Measurements from ENCODE around the gene GRHPR. TPM values are rescaled to one million over a fixed set of nuclear protein-coding genes. Genes with fewer than 3 reads are reported as not detected.

GRHPR gene
- total and polyA plus RNA-seq, 2 of the 4 experiments (the other 2 are of a cell fraction) = 182 to 191 TPM

DNA sequence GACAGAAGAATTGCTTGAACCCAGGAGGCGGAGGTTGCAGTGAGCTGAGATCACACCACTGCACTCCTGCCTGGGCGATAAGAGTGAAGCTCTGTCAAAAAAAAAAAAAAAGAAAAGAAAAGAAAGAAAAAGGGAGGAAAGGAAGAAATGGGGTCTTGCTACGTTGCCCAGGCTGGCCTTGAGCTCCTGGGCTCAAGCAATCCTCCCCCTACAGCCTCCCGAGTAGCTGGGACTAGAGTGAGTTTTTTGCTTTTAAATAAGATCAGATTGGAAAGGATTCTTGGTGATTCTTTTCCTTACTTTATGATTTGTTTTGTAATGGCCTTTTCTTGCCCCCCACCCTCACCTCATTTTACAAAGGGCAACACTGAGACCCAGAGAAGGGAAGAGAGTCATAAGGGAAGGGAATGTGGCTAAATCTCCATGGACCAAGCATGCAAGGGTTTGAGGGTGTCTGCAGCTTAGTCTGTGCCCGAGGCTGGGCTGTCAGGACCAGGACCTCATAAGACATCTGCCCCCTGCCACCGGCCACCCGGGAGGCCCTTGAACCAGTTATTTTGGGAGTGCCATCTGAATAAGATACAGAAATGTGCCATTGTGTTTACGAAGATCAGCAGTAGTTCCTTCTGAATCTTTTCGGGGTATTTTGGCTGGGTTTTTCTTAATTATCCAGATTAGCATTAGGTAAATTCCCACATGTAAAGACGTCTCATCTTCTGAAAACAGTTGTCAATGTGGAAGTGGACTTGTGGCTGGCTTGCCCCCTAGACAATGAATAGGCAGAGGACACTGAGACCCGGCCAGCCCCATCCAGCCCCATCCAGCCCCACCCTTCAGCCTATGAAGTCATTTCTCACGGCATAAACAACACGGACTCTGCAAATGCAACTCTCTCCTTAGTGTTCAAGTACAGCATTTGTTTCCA is 44.5 kb upstream of the GRHPR start:
- ATAC-seq (ENCODE audit: low read depth) = no peak
- intact Hi-C loops (cut with micrococcal nuclease) = no loop called here
- Histone ChIP-seq H3K4me1 (ENCODE audit: control insufficient read depth, insufficient read depth, low read length) (no peaks in the 10 kb centered on the region), H4K20me1 (ENCODE audit: insufficient read depth, low read length) (no peaks in the 10 kb centered on the region), H4K5ac (ENCODE audit: low read depth, low read length) (no peak overlapping the region), H2BK120ac (ENCODE audit: low read depth, low read length) (no peak overlapping the region), H3K56ac (ENCODE audit: extremely low read depth, insufficient read depth, low read length) (no peak overlapping the region), H3K4me3 (ENCODE audit: insufficient read depth, low read depth, low read length) (no peak overlapping the region), H2BK5ac (ENCODE audit: low read depth, low read length, poor library complexity, severe bottlenecking) (no peak overlapping the region), H4K8ac (ENCODE audit: low read depth in 2 of 2, low read length in 2 of 2) (no peak overlapping the region), H3K4ac (ENCODE audit: low read depth, low read length) (no peak overlapping the region), H2BK15ac (ENCODE audit: low read depth, low read length) (no peak overlapping the region), H3K14ac (replicated peaks; ENCODE audit: low read depth, low read length) (no peak overlapping the region), H3K27ac (ENCODE audit: insufficient read depth, low read length) (no peak overlapping the region), H2AK9ac (replicated peaks; ENCODE audit: low read depth, low read length, poor library complexity) (no peak overlapping the region), H2BK20ac (ENCODE audit: low read depth, low read length) (no peak overlapping the region), H3K23ac (ENCODE audit: low read depth, low read length) (no peak overlapping the region; the same call in 1 of the 2 replicates), H3K9ac (ENCODE audit: low read depth, low read length) (no peak overlapping the region), H3K9me1 (ENCODE audit: insufficient read depth, low read length) (no peaks in the 10 kb centered on the region), H3K79me1 (ENCODE audit: low read depth in 1 of 2, low read length in 2 of 2) (no peaks in the 10 kb centered on the region), H2AK5ac (ENCODE audit: low read depth, low read length) (no peak overlapping the region), H3K4me2 (ENCODE audit: low read depth, low read length) (no peak overlapping the region), H2AFZ (replicated peaks; ENCODE audit: low read length, poor library complexity) (no peak overlapping the region), H3K9me3 (ENCODE audit: control insufficient read depth, insufficient read depth, low read length) (peaks cover 5% of the 10 kb centered on the region), H3K18ac (ENCODE audit: low read depth, low read length) (no peak overlapping the region), H3K36me3 (ENCODE audit: control insufficient read depth, insufficient read depth, low read length) (no peaks in the 10 kb centered on the region), H3K27me3 (ENCODE audit: control insufficient read depth, insufficient read depth, low read length) (peaks cover 18% of the 10 kb centered on the region), H4K91ac (ENCODE audit: insufficient read depth, low read depth, low read length) (no peak overlapping the region)
- no peak for DNase-seq
- dilution Hi-C loops (cut with HindIII; ENCODE audit: low sequenced_read_pairs, unreplicated experiment) = no loop called here
- no CpG with 5 or more reads among the region's 13 CpGs for WGBS, 2 experiments (ENCODE audit: extremely low coverage in 2 of 2, insufficient read length in 1 of 2)
- TF ChIP-seq POLR2A (IDR thresholded peaks at IDR 0.05; ENCODE audit: low read depth, low read length) (no peak), RFX5 (IDR thresholded peaks at IDR 0.05; ENCODE audit: low read depth, low read length) (no peak), RAD21 (IDR thresholded peaks at IDR 0.05; ENCODE audit: low read length) (no peak), NFE2L2 (IDR thresholded peaks at IDR 0.05; ENCODE audit: low read depth, low read length) (no peak), RCOR1 (IDR thresholded peaks at IDR 0.05; ENCODE audit: insufficient replicate concordance, low read length) (no peak), CEBPB (IDR thresholded peaks at IDR 0.05; ENCODE audit: low read depth, low read length) (no peak), BHLHE40 (IDR thresholded peaks at IDR 0.05; ENCODE audit: low read depth, low read length) (no peak), MXI1 (IDR thresholded peaks at IDR 0.05; ENCODE audit: borderline replicate concordance, low read depth, low read length) (no peak), CHD1 (IDR thresholded peaks at IDR 0.05; ENCODE audit: low read depth, low read length) (no peak), FOS (IDR thresholded peaks at IDR 0.05; ENCODE audit: low read depth, low read length) (no peak), SMC3 (IDR thresholded peaks at IDR 0.05; ENCODE audit: low read depth, low read length) (no peak), MAZ (IDR thresholded peaks at IDR 0.05; ENCODE audit: borderline replicate concordance, low read depth, low read length) (no peak)
- TF ChIP-seq, protein P1, sequence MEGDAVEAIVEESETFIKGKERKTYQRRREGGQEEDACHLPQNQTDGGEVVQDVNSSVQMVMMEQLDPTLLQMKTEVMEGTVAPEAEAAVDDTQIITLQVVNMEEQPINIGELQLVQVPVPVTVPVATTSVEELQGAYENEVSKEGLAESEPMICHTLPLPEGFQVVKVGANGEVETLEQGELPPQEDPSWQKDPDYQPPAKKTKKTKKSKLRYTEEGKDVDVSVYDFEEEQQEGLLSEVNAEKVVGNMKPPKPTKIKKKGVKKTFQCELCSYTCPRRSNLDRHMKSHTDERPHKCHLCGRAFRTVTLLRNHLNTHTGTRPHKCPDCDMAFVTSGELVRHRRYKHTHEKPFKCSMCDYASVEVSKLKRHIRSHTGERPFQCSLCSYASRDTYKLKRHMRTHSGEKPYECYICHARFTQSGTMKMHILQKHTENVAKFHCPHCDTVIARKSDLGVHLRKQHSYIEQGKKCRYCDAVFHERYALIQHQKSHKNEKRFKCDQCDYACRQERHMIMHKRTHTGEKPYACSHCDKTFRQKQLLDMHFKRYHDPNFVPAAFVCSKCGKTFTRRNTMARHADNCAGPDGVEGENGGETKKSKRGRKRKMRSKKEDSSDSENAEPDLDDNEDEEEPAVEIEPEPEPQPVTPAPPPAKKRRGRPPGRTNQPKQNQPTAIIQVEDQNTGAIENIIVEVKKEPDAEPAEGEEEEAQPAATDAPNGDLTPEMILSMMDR (conservative IDR thresholded peaks at IDR 0.05; ENCODE audit: low read depth, low read length) = no peak
- TF ChIP-seq, protein P2, sequence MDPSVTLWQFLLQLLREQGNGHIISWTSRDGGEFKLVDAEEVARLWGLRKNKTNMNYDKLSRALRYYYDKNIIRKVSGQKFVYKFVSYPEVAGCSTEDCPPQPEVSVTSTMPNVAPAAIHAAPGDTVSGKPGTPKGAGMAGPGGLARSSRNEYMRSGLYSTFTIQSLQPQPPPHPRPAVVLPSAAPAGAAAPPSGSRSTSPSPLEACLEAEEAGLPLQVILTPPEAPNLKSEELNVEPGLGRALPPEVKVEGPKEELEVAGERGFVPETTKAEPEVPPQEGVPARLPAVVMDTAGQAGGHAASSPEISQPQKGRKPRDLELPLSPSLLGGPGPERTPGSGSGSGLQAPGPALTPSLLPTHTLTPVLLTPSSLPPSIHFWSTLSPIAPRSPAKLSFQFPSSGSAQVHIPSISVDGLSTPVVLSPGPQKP (IDR thresholded peaks at IDR 0.05; ENCODE audit: borderline replicate concordance, low read depth, low read length) = no peak
- TF ChIP-seq, protein P3, sequence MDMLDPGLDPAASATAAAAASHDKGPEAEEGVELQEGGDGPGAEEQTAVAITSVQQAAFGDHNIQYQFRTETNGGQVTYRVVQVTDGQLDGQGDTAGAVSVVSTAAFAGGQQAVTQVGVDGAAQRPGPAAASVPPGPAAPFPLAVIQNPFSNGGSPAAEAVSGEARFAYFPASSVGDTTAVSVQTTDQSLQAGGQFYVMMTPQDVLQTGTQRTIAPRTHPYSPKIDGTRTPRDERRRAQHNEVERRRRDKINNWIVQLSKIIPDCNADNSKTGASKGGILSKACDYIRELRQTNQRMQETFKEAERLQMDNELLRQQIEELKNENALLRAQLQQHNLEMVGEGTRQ (IDR thresholded peaks at IDR 0.05; ENCODE audit: low read depth, low read length) = no peak
- no TSS peak for BruUV-seq (replicated peaks)
- in situ Hi-C loops (cut with MboI; ENCODE audit: low sequenced_read_pairs) = loop anchor here (10.0 kb wide), 1 partner anchor 63 kb away; no protein-coding TSS in a partner anchor
- POLR2A ChIA-PET (ENCODE audit: unreplicated experiment) = no interaction called here
- CTCF ChIA-PET = no interaction called here
